Smooth muscle cell (in vitro differentiated cells): ENCODE measurements around the gene FKBP1B. TPM values are rescaled to one million over a fixed set of nuclear protein-coding genes. Genes with fewer than 3 reads are reported as not detected.
A peak's percentile ranks its signal among the peaks of the same experiment; 100 is the strongest.

Source experiments
- DNase-seq: peaks from one replicate; lab custom pipeline; 2025; ENCODE audit not compliant: unreplicated experiment; lab: John Stamatoyannopoulos, UW
- H2AFZ ChIP-seq: fragments of 200-600 bp; sonication (generic); 2 replicates; pipeline ENCODE4 v1.6.0; 2016; ENCODE audit warnings: antibody characterized with exemption, low read depth, mild to moderate bottlenecking
- H3F3A ChIP-seq: fragments of 200-600 bp; sonication (generic); 2 replicates; pipeline ENCODE4 v1.6.0; 2017; ENCODE audit warnings: antibody characterized with exemption, low read depth
- H3K27ac ChIP-seq: fragments of 200-600 bp; sonication (generic); 2 replicates; pipeline ENCODE4 v1.5.1; 2016; ENCODE audit warnings: low read depth, mild to moderate bottlenecking
- H3K27me3 ChIP-seq: fragments of 200-600 bp; sonication (generic); 2 replicates; pipeline ENCODE4 v1.6.1; 2016; ENCODE audit warnings: low read depth, mild to moderate bottlenecking
- H3K36me3 ChIP-seq: fragments of 200-600 bp; sonication (generic); 2 replicates; pipeline ENCODE4 v1.5.1; 2016; ENCODE audit warnings: low read depth
- H3K4me1 ChIP-seq: fragments of 200-600 bp; sonication (generic); 2 replicates; pipeline ENCODE4 v1.5.1; 2016; ENCODE audit warnings: low read depth
- H3K4me2 ChIP-seq: fragments of 200-600 bp; sonication (generic); 2 replicates; pipeline ENCODE4 v1.6.0; 2016; ENCODE audit warnings: mild to moderate bottlenecking
- H3K4me3 ChIP-seq: fragments of 200-600 bp; sonication (generic); 2 replicates; pipeline ENCODE4 v1.5.1; 2016; ENCODE audit warnings: mild to moderate bottlenecking
- H3K79me2 ChIP-seq: fragments of 200-600 bp; sonication (generic); 2 replicates; pipeline ENCODE4 v1.6.0; 2016; ENCODE audit warnings: low read depth, mild to moderate bottlenecking
- H3K9ac ChIP-seq: fragments of 200-600 bp; sonication (generic); 2 replicates; pipeline ENCODE4 v1.6.0; 2016; ENCODE audit warnings: low read depth
- H3K9me3 ChIP-seq: fragments of 200-600 bp; sonication (generic); replicated peaks from 2 replicates; pipeline ENCODE4 v1.5.1; 2016; ENCODE audit warnings: low read depth
- H4K20me1 ChIP-seq: fragments of 200-600 bp; sonication (generic); 2 replicates; pipeline ENCODE4 v1.6.0; 2016; ENCODE audit warnings: low read depth
- CTCF ChIP-seq: fragments of 200-600 bp; sonication (generic); IDR thresholded peaks from 2 replicates; pipeline ENCODE4 v1.5.1; 2017; ENCODE audit warnings: borderline replicate concordance, mild to moderate bottlenecking, antibody characterized with exemption; ENCODE audit not compliant: insufficient read depth, poor library complexity, severe bottlenecking
- WGBS: methylation state at CpG from one replicate; pipeline ENCODE4 v1.1.7; 2016; ENCODE audit warnings: low lambda C conversion rate; 5-methylcytosine and 5-hydroxymethylcytosine counted together
- polyA plus RNA-seq: library from polyadenylated mRNA; unstranded; fragments of >200 nt; fragmentation: Nextera tagmentation; extraction: Ambion mirVana; gene quantifications from 2 replicates; pipeline ENCODE4 v1.2.1, GENCODE V29; 2016
- small RNA-seq: library from RNA; depleted of rRNA; stranded (forward); fragments of <200 nt; gene quantifications from one replicate; pipeline ENCODE3, GENCODE V24; 2014
- total RNA-seq: library from RNA; depleted of rRNA; stranded (reverse); fragments of >200 nt; gene quantifications from 2 replicates; pipeline ENCODE4 v1.2.3, GENCODE V29; 2014

FKBP1B gene
- total and polyA plus RNA-seq, 2 experiments from 2014 or later: 17.5 to 26.3 TPM

GRCh38 chr2:24110660-24111303, 61.2 kb downstream of the FKBP1B start:
- Histone ChIP-seq H3K4me2 (no peak overlapping the region), H3K27ac (peak overlapping the region; percentile 67), H3K27me3 (no peaks in the 10 kb centered on the region)

GRCh38 chr2:24111407-24111901, 61.9 kb downstream of the FKBP1B start:
- peaks cover 12% of the 10 kb centered on the region for H3F3A ChIP-seq
- no peak for DNase-seq
- H3K9me3 ChIP-seq: peaks cover 3% of the 10 kb centered on the region
- H3K27me3 ChIP-seq: no peaks in the 10 kb centered on the region
- TF ChIP-seq CTCF: no peak
- no peaks in the 10 kb centered on the region for H3K79me2 ChIP-seq
- 49% methylated on average over 2 of the region's 2 CpGs for WGBS
- H3K4me2 ChIP-seq: no peak overlapping the region
- H2AFZ ChIP-seq: no peak overlapping the region
- H3K27ac ChIP-seq: peak overlapping the region; percentile 67
- no peaks in the 10 kb centered on the region for H4K20me1 ChIP-seq
- H3K4me1 ChIP-seq: no peaks in the 10 kb centered on the region
- no peak overlapping the region for H3K9ac ChIP-seq
- H3K4me3 ChIP-seq: no peak overlapping the region
- no peaks in the 10 kb centered on the region for H3K36me3 ChIP-seq

More at GRCh38 chr2:24110660-24111303, 61.2 kb downstream of the FKBP1B start:
- Histone ChIP-seq H3K4me3 (no peak overlapping the region), H3K9me3 (peaks cover 3% of the 10 kb centered on the region), H3K4me1 (no peaks in the 10 kb centered on the region), H3K9ac (no peak overlapping the region), H3K79me2 (no peaks in the 10 kb centered on the region), H3F3A (peaks cover 12% of the 10 kb centered on the region), H4K20me1 (no peaks in the 10 kb centered on the region), H3K36me3 (no peaks in the 10 kb centered on the region), H2AFZ (no peak overlapping the region)
- WGBS: 88% methylated on average over 7 of the region's 7 CpGs
- TF ChIP-seq CTCF: no peak
- DNase-seq: no peak

Small RNA genes lying within 50 kb of the gene (small RNA-seq; reads per million reads assigned to genes)
- gene RNU6-370P: not detected

Other genes with a start within 250 kb of the FKBP1B start
- 17.5 and 19.1 TPM in 2 replicates for gene ATAD2B, start 122.6 kb upstream of the FKBP1B start, total RNA-seq
- gene ATAD2B, start 122.6 kb upstream of the FKBP1B start, polyA plus RNA-seq: 6.2 and 8.3 TPM in 2 replicates
- 21.6 and 26.0 TPM in 2 replicates for gene UBXN2A, start 109.3 kb upstream of the FKBP1B start, total RNA-seq
- 15.5 and 19.1 TPM in 2 replicates for gene UBXN2A, start 109.3 kb upstream of the FKBP1B start, polyA plus RNA-seq
- 0.04 TPM in 1 of 2 replicates, not detected in the other for gene MFSD2B, start 39.7 kb upstream of the FKBP1B start, total RNA-seq
- 0.54 and 1.7 TPM in 2 replicates for gene MFSD2B, start 39.7 kb upstream of the FKBP1B start, polyA plus RNA-seq
- gene WDCP, start 2.4 kb upstream of the FKBP1B start, total RNA-seq: 7.7 and 9.1 TPM in 2 replicates
- 2.5 and 3.1 TPM in 2 replicates for gene WDCP, start 2.4 kb upstream of the FKBP1B start, polyA plus RNA-seq
- 260 and 279 TPM in 2 replicates for gene SF3B6, start 26.6 kb downstream of the FKBP1B start, total RNA-seq
- gene SF3B6, start 26.6 kb downstream of the FKBP1B start, polyA plus RNA-seq: 210 and 220 TPM in 2 replicates
- 24.9 and 39.3 TPM in 2 replicates for gene TP53I3, start 35.1 kb downstream of the FKBP1B start, total RNA-seq
- gene TP53I3, start 35.1 kb downstream of the FKBP1B start, polyA plus RNA-seq: 56.3 and 80.3 TPM in 2 replicates
- gene PFN4, start 73.6 kb downstream of the FKBP1B start, total RNA-seq: 1.5 TPM in 1 of 2 replicates, not detected in the other
- gene PFN4, start 73.6 kb downstream of the FKBP1B start, polyA plus RNA-seq: 0.85 and 1.0 TPM in 2 replicates
- 7.0 and 14.2 TPM in 2 replicates for gene FAM228B, start 73.7 kb downstream of the FKBP1B start, total RNA-seq
- gene FAM228B, start 73.7 kb downstream of the FKBP1B start, polyA plus RNA-seq: 16.6 and 18.1 TPM in 2 replicates
- gene FAM228A, start 125.3 kb downstream of the FKBP1B start, total RNA-seq: not detected in 2 replicates
- 0.27 and 0.57 TPM in 2 replicates for gene FAM228A, start 125.3 kb downstream of the FKBP1B start, polyA plus RNA-seq